Progenitor cell of endocrine pancreas (in vitro differentiated cells): ENCODE results near the gene GLDC. TPM values are rescaled to one million over a fixed set of nuclear protein-coding genes. Genes with fewer than 3 reads are reported as not detected.

Source experiments
- DNase-seq: peaks from one replicate; pipeline ENCODE4 v3.0.0; 2021; ENCODE audit warnings: low spot score; ENCODE audit not compliant: unreplicated experiment
- H3K27ac Mint-ChIP-seq: 2 replicates; pipeline ENCODE4 v1.8.0; 2021; ENCODE audit warnings: mild to moderate bottlenecking, moderate library complexity, mixed read lengths
- H3K27me3 Mint-ChIP-seq: 2 replicates; pipeline ENCODE4 v1.8.0; 2021; ENCODE audit warnings: mixed read lengths
- H3K36me3 Mint-ChIP-seq: 2 replicates; pipeline ENCODE4 v1.8.0; 2022; ENCODE audit warnings: mixed read lengths; ENCODE audit not compliant: insufficient read depth
- H3K4me1 Mint-ChIP-seq: 2 replicates; pipeline ENCODE4 v1.8.0; 2021; ENCODE audit warnings: low read depth, mixed read lengths
- H3K4me3 Mint-ChIP-seq: 2 replicates; pipeline ENCODE4 v1.8.0; 2021; ENCODE audit warnings: low read depth, mild to moderate bottlenecking, moderate library complexity, mixed read lengths
- H3K9me3 Mint-ChIP-seq: 2 replicates; pipeline ENCODE4 v1.8.0; 2021; ENCODE audit warnings: low read depth, mixed read lengths
- CTCF ChIP-seq: fragments of 200-600 bp; sonication (generic); IDR thresholded peaks from one replicate; pipeline ENCODE4 v1.5.0; 2021; ENCODE audit warnings: antibody characterized with exemption, mild to moderate bottlenecking; ENCODE audit not compliant: unreplicated experiment
- total RNA-seq: library from RNA; stranded (reverse); gene quantifications from 2 replicates; pipeline ENCODE4 v1.2.1, GENCODE V29; 2021

The GLDC gene
- total RNA-seq, 1 donor from 2014 or later = 11.3 TPM

DNA sequence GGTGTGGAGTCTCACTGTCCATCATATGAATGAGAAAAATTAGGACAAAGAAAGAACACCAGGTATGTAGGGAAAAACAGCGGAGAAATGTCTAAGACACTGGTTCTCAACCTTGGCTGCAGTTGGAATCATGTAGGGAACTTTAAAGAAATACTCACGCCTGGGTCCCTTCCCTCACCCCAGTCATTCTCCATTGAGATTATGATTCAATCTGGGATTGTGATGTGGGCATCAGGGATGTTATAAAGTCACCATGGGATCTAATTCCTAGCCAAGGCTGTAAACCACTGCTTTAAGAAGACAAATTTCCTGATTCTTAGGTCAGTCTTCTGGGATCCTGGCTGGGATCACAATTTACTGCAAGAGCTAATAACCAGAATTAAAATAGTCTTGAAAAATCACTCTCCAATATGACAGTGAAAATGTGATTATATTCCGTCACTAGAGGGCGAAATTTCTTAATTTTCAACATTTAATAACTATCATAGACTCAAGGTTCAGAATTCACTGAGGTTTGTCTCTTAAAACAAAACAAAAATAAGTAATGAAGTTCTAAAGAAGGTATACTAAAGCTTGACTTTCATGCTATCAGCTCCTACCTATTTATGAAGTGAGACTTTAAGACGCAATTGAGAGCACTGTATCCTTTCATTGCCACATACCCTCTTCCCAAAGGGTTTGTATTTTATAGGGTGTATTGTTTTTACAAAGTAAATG, 60.5 kb downstream of the GLDC start:
- no peaks in the 10 kb centered on the region for H3K4me1 Mint-ChIP-seq
- no peak overlapping the region for H3K27ac Mint-ChIP-seq
- no peaks in the 10 kb centered on the region for H3K9me3 Mint-ChIP-seq
- DNase-seq = no peak
- peaks cover 13% of the 10 kb centered on the region for H3K27me3 Mint-ChIP-seq
- TF ChIP-seq CTCF = peak; percentile 56
- H3K4me3 Mint-ChIP-seq = no peak overlapping the region
- H3K36me3 Mint-ChIP-seq = no peaks in the 10 kb centered on the region

DNA sequence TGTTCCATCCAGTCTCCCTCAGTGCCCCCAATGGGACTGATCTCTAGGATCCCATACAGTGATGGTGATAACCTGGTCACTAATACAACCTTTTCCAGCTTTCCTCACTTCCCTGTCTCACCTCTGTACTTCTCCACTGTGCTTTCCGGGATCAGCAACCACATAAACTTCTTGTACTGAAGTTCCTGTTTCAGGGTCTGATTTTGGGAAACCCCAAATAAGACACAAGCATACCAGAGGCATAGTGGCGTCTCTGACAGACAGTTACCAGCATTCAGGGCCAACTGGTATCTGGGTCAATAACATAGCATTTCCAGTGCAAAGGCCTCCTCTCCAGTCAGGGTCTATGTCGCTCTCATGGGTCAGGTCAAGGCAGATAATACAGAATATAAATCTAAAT, 64.3 kb downstream of the GLDC start:
- Mint-ChIP-seq H3K4me1 (no peaks in the 10 kb centered on the region), H3K27me3 (no peaks in the 10 kb centered on the region), H3K9me3 (no peaks in the 10 kb centered on the region), H3K27ac (no peak overlapping the region), H3K36me3 (no peaks in the 10 kb centered on the region), H3K4me3 (no peak overlapping the region)
- TF ChIP-seq CTCF = no peak
- DNase-seq = no peak

DNA sequence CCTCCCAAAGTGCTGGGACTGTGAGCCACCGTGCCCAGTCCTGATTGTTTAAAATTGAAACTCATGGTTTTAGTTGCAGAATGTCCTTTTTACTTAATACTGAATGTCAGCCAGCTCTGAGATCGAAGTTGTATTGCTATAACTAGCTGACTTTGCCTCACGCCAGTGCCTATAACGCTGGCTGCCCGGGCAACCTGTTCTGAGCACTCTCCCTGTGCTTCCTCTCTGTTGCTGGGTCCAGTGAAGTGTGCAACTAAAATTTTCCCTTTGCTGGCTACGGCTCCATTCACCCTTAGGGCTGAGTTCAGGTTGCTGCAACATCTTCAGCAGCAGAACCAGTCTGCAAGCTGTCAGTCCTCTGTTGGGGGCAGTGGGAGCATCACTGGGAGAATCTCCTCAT, 65.9 kb downstream of the GLDC start:
- H3K36me3 Mint-ChIP-seq = no peaks in the 10 kb centered on the region
- no peak for TF ChIP-seq CTCF
- no peak overlapping the region for H3K27ac Mint-ChIP-seq
- no peaks in the 10 kb centered on the region for H3K9me3 Mint-ChIP-seq
- H3K4me3 Mint-ChIP-seq = no peak overlapping the region
- no peak for DNase-seq
- no peaks in the 10 kb centered on the region for H3K4me1 Mint-ChIP-seq
- no peaks in the 10 kb centered on the region for H3K27me3 Mint-ChIP-seq

GRCh38 chr9:6576987-6577386, 68.5 kb downstream of the GLDC start:
- no peak for TF ChIP-seq CTCF
- DNase-seq = no peak
- H3K36me3 Mint-ChIP-seq = no peaks in the 10 kb centered on the region
- no peaks in the 10 kb centered on the region for H3K4me1 Mint-ChIP-seq
- no peak overlapping the region for H3K4me3 Mint-ChIP-seq
- H3K27me3 Mint-ChIP-seq = no peaks in the 10 kb centered on the region
- no peaks in the 10 kb centered on the region for H3K9me3 Mint-ChIP-seq
- H3K27ac Mint-ChIP-seq = no peak overlapping the region

GRCh38 chr9:6575324-6576034, 70.0 kb downstream of the GLDC start:
- H3K9me3 Mint-ChIP-seq = no peaks in the 10 kb centered on the region
- H3K27me3 Mint-ChIP-seq = no peaks in the 10 kb centered on the region
- TF ChIP-seq CTCF = no peak
- H3K27ac Mint-ChIP-seq = no peak overlapping the region
- no peak for DNase-seq
- no peaks in the 10 kb centered on the region for H3K36me3 Mint-ChIP-seq
- no peaks in the 10 kb centered on the region for H3K4me1 Mint-ChIP-seq
- no peak overlapping the region for H3K4me3 Mint-ChIP-seq
